Measurements from ENCODE around the gene ATP5MC2.
A peak's percentile ranks its signal among the peaks of the same experiment; 100 is the strongest.
"Not testable (repeated sequence)": the region's sequence is repeated elsewhere in the genome, so short reads cannot be mapped to it uniquely, and the experiment has no call there.

The ATP5MC2 gene

GRCh38 chr12:53675701-53676607 is at the start of gene ATP5MC2:
Gene ATP5MC2 (minus strand): TSS chr12:53676083. CDS start chr12:53672614, 3,469 bp downstream.
- DNase-seq = peak; percentile 98

GRCh38 chr12:53722450-53723041 is 46.7 kb upstream of the ATP5MC2 start:
- no peak for DNase-seq

- DNase-seq = no peak
Observed at GRCh38 chr12:53720946-53721345, 45.1 kb upstream of the ATP5MC2 start.

- DNase-seq = no peak
Observed at GRCh38 chr12:53719649-53720048, 43.8 kb upstream of the ATP5MC2 start.

- DNase-seq = not testable (repeated sequence)
Observed at GRCh38 chr12:53718567-53718966, 42.7 kb upstream of the ATP5MC2 start.

GRCh38 chr12:53717319-53717718 is 41.4 kb upstream of the ATP5MC2 start:
- no peak for DNase-seq

GRCh38 chr12:53714004-53714403 is 38.1 kb upstream of the ATP5MC2 start:
- DNase-seq = no peak

- no peak for DNase-seq
Observed at GRCh38 chr12:53713516-53713915, 37.6 kb upstream of the ATP5MC2 start.

GRCh38 chr12:53712059-53712643 is 36.3 kb upstream of the ATP5MC2 start:
- DNase-seq = no peak

GRCh38 chr12:53710091-53710490 is 34.2 kb upstream of the ATP5MC2 start:
- no peak for DNase-seq

GRCh38 chr12:53709671-53710070 is 33.8 kb upstream of the ATP5MC2 start:
- DNase-seq = no peak

- DNase-seq = no peak
Observed at GRCh38 chr12:53706080-53706479, 30.2 kb upstream of the ATP5MC2 start.

- DNase-seq = no peak
Observed at GRCh38 chr12:53703756-53704155, 27.9 kb upstream of the ATP5MC2 start.

- peak; percentile 73 to 77 for DNase-seq
Observed at GRCh38 chr12:53701518-53702264, 25.8 kb upstream of the ATP5MC2 start.

- no peak for DNase-seq
Observed at GRCh38 chr12:53700567-53700966, 24.7 kb upstream of the ATP5MC2 start.

GRCh38 chr12:53699678-53700025 is 23.8 kb upstream of the ATP5MC2 start:
- DNase-seq = no peak

GRCh38 chr12:53698948-53699677 is 23.2 kb upstream of the ATP5MC2 start:
- DNase-seq = no peak

GRCh38 chr12:53696655-53697331 is 20.9 kb upstream of the ATP5MC2 start:
- no peak for DNase-seq

- DNase-seq = peak in 1 of 2 donors; percentile 18
Observed at GRCh38 chr12:53696285-53696654, 20.4 kb upstream of the ATP5MC2 start.

- peak in 1 of 2 donors; percentile 17 for DNase-seq
Observed at GRCh38 chr12:53695152-53696145, 19.6 kb upstream of the ATP5MC2 start.

GRCh38 chr12:53694756-53695151 is 18.9 kb upstream of the ATP5MC2 start:
- DNase-seq = no peak

All from CD4-positive, alpha-beta T cell treated with Interleukin-4 for 1 hour (primary cell).